Activated CD4-positive, alpha-beta T cell treated with anti-CD3 and anti-CD28 coated beads for 36 hours (primary cell): ENCODE measurements around the gene ARL5B. TPM values are rescaled to one million over a fixed set of nuclear protein-coding genes. Genes with fewer than 3 reads are reported as not detected.
"Not testable (repeated sequence)": the region's sequence is repeated elsewhere in the genome, so short reads cannot be mapped to it uniquely, and the experiment has no call there.

ENCODE experiments used
- ATAC-seq: fragments of 200-7000 bp; cut with Tn5 transposase; one replicate; pipeline ENCODE4 v1.10.0; 2021; ENCODE audit warnings: mild to moderate bottlenecking, moderate library complexity
- CTCF ChIA-PET: fragments of 350-600 bp; sonication (Branson Sonifier 250); formaldehyde crosslinking; loops from one replicate; lab custom pipeline; 2021; ENCODE audit warnings: antibody characterized with exemption; lab: Charles Lee
- POLR2A ChIA-PET: fragments of 350-600 bp; sonication (Branson Sonifier 250); formaldehyde crosslinking; loops from one replicate; lab custom pipeline; 2021; ENCODE audit warnings: antibody characterized with exemption, inconsistent platforms; lab: Charles Lee
- DNase-seq: peaks from one replicate; pipeline ENCODE4 v3.0.0-alpha.2; 2020
- H3K27ac Mint-ChIP-seq: one replicate; pipeline ENCODE4 v1.8.0; 2021; ENCODE audit warnings: mixed read lengths
- H3K27me3 Mint-ChIP-seq: one replicate; pipeline ENCODE4 v1.8.0; 2021; ENCODE audit warnings: mixed read lengths
- H3K36me3 Mint-ChIP-seq: one replicate; pipeline ENCODE4 v1.8.0; 2021; ENCODE audit warnings: low read depth, mixed read lengths
- H3K4me1 Mint-ChIP-seq: one replicate; pipeline ENCODE4 v1.8.0; 2021; ENCODE audit warnings: mixed read lengths
- H3K4me3 Mint-ChIP-seq: one replicate; pipeline ENCODE4 v1.8.0; 2021; ENCODE audit warnings: mild to moderate bottlenecking, moderate library complexity, mixed read lengths
- H3K9me3 Mint-ChIP-seq: one replicate; pipeline ENCODE4 v1.8.0; 2021; ENCODE audit warnings: low read depth, mixed read lengths
- intact Hi-C, 2 experiments: fragments of 100-400 bp; cut with DNase I in 1 of 2; cut with micrococcal nuclease in 1 of 2; formaldehyde crosslinking; loops; one replicate each; pipeline versions ENCODE4 v1.14.2 to v1.15.1; 2022 to 2024; cut with DNase I, micrococcal nuclease
- total RNA-seq, 2 experiments: library from RNA; stranded (reverse); gene quantifications; one replicate each; pipeline ENCODE4 v1.2.3, GENCODE V29; 2021

ARL5B gene
- total RNA-seq: 10 to 100 TPM; 11.3 to 12.0 TPM

DNA sequence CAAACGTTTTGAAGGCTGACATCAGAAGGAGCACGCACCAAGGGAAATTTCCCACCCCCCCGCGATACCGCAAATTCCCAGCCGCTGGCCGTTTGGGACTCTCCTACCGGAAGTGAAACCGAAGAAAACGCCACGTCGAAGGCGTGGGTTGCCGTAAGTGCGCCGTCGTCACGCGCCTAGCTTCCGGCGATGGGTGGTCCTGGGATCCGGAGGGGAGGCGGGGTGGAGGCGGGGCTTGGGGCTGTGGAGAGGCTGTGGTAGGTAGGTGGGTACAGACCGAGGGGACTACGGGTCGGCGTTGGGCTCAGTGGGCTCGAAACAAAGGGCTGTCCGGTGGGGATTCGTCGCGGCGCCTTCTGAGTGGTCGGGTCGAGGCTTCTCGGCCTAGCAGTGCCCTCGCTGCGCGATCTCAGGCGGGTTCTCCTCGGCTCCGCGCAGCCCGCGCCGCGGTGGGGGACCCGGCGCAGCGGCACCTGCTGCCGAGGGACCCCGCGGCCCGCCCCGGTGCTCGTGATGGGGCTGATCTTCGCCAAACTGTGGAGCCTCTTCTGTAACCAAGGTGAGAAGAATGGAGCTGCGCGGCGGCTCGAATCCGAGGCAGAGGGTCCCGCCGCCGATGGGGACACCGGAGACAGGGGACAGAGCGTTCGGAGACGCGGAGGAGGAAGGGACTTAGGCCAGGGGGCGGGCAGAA lies at the start of gene ARL5B:
ARL5B (plus strand) TSS at position 307 of the 694 bp plus-strand sequence; CDS start at position 514, 207 bp downstream.
- CTCF ChIA-PET: interaction anchor here (0.6 to 1.5 kb wide), 2 partner anchors 10 to 83 kb away, joined by 3 to 8 read pairs; no protein-coding TSS in a partner anchor
- H3K27ac Mint-ChIP-seq: peak within 1 kb of the TSS; percentile 98
- no peaks in the 10 kb centered on the region for H3K27me3 Mint-ChIP-seq

GRCh38 chr10:18610517-18610916 lies 48.7 kb upstream of the ARL5B start:
- ChIA-PET CTCF (interaction anchor here (0.5 kb wide), 1 partner anchor 1593 kb away, joined by 4 read pairs; no protein-coding TSS in a partner anchor), POLR2A (no interaction called here)
- Mint-ChIP-seq H3K36me3 (peaks cover 41% of the 10 kb centered on the region), H3K9me3 (no peaks in the 10 kb centered on the region), H3K27ac (no peak overlapping the region), H3K27me3 (no peaks in the 10 kb centered on the region), H3K4me1 (peaks cover 2% of the 10 kb centered on the region), H3K4me3 (no peak overlapping the region)
- intact Hi-C loops: no loop called here
- DNase-seq (no peak), ATAC-seq (no peak)

More for the DNA sequence above, at the start of gene ARL5B:
- peak; percentile 95 for ATAC-seq
- H3K36me3 Mint-ChIP-seq: peaks cover 22% of the 10 kb centered on the region
- intact Hi-C loops: loop anchor here (1.0 to 10.0 kb wide), 4 partner anchors 8 to 1842 kb away; partner anchors contain the start of genes NSUN6 (in 2 of the 2), RSU1 (in 1 of the 2), STAM (in 1 of the 2) and TRDMT1 (in 1 of the 2)
- POLR2A ChIA-PET: no interaction called here
- H3K9me3 Mint-ChIP-seq: no peaks in the 10 kb centered on the region
- peak within 1 kb of the TSS; percentile 99 for H3K4me3 Mint-ChIP-seq
- peak; percentile 98 for DNase-seq
- peaks cover 39% of the 10 kb centered on the region for H3K4me1 Mint-ChIP-seq

GRCh38 chr10:18611168-18611567 lies 48.1 kb upstream of the ARL5B start:
- ChIA-PET CTCF (no interaction called here), POLR2A (no interaction called here)
- intact Hi-C loops: no loop called here
- DNase-seq: no peak
- H3K36me3 Mint-ChIP-seq: peaks cover 38% of the 10 kb centered on the region
- H3K9me3 Mint-ChIP-seq: no peaks in the 10 kb centered on the region
- no peak for ATAC-seq
- H3K27me3 Mint-ChIP-seq: no peaks in the 10 kb centered on the region
- H3K4me3 Mint-ChIP-seq: no peak overlapping the region
- H3K27ac Mint-ChIP-seq: no peak overlapping the region
- peaks cover 2% of the 10 kb centered on the region for H3K4me1 Mint-ChIP-seq

GRCh38 chr10:18615618-18616017 lies 43.6 kb upstream of the ARL5B start:
- ATAC-seq (no peak), DNase-seq (no peak)
- no peak overlapping the region for H3K4me3 Mint-ChIP-seq
- ChIA-PET POLR2A (no interaction called here), CTCF (no interaction called here)
- H3K27ac Mint-ChIP-seq: no peak overlapping the region
- no peaks in the 10 kb centered on the region for H3K27me3 Mint-ChIP-seq
- H3K36me3 Mint-ChIP-seq: peaks cover 41% of the 10 kb centered on the region
- no peaks in the 10 kb centered on the region for H3K4me1 Mint-ChIP-seq
- no peaks in the 10 kb centered on the region for H3K9me3 Mint-ChIP-seq
- intact Hi-C loops: no loop called here

DNA sequence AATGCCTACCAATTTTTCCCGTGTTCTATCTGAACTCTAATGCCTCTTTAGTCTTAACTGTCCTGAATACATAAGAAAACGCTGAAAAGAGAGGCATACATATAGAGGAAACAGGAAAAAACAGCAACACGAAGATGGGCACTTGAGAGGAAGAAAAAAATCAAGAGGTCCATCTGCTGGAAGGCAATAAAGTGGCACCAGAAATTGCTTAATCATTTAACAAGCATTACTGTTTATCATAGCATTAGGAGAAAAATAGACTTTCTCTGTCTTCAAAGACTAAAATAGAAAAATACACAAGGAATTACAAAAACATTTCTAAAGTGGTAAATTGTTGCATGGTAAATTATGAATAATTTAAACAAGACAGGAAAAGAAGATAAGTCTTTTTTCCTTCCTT lies 42.9 kb upstream of the ARL5B start:
- DNase-seq: no peak
- POLR2A ChIA-PET: no interaction called here
- ATAC-seq: no peak
- CTCF ChIA-PET: no interaction called here
- Mint-ChIP-seq H3K36me3 (peaks cover 45% of the 10 kb centered on the region), H3K9me3 (no peaks in the 10 kb centered on the region), H3K27me3 (no peaks in the 10 kb centered on the region), H3K27ac (no peak overlapping the region), H3K4me1 (no peaks in the 10 kb centered on the region), H3K4me3 (no peak overlapping the region)
- intact Hi-C loops: no loop called here

DNA sequence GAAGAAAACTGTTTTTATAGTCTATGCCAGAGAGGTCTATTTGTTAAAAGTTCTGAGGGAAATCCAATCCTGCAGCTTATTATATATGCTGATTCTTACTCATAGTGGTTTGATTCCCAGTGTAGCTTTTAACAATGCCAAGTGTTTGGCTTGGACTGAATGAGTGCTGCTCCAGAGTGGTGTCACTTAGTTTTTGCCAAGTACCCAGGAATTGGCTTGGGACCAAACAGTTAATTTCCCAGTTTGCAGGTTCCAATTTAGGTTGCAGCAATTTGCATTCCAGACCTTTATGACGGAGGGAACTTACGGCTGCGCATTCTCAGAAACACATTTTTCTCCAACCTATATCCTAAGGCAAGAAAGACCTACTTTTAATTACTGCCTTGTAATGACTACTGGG lies 40.2 kb upstream of the ARL5B start:
- intact Hi-C loops: no loop called here
- Mint-ChIP-seq H3K4me3 (no peak overlapping the region), H3K27me3 (no peaks in the 10 kb centered on the region), H3K27ac (no peak overlapping the region), H3K4me1 (no peaks in the 10 kb centered on the region), H3K9me3 (no peaks in the 10 kb centered on the region), H3K36me3 (peaks cover 44% of the 10 kb centered on the region)
- ChIA-PET CTCF (interaction anchor here (1.6 kb wide), 1 partner anchor 25 kb away, joined by 3 read pairs; no protein-coding TSS in a partner anchor), POLR2A (no interaction called here)
- DNase-seq (no peak), ATAC-seq (no peak)

DNA sequence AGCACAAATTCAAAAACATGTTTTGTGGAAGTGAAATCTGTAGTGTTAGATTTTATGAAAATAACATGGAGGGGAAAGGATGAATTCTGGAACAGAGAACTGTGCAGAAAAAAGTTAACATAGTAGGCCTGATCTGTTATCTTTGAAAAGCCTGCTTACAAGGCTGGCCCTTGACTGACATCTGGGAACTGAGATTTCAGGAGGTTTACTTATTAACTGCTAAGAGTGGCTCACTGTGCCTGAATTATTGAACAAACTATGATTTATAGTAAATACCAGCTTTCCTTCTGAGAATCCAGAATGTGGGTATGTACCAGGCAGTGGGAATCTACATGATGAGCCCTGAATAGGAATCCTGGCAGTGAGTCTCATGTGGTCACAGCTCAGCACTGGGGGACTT lies 38.4 kb upstream of the ARL5B start:
- Mint-ChIP-seq H3K4me1 (no peaks in the 10 kb centered on the region), H3K27me3 (no peaks in the 10 kb centered on the region), H3K9me3 (no peaks in the 10 kb centered on the region), H3K27ac (no peak overlapping the region), H3K4me3 (no peak overlapping the region), H3K36me3 (peaks cover 44% of the 10 kb centered on the region)
- DNase-seq (no peak), ATAC-seq (no peak)
- ChIA-PET POLR2A (no interaction called here), CTCF (interaction anchor here (0.6 kb wide), 1 partner anchor 495 kb away, joined by 5 read pairs; no protein-coding TSS in a partner anchor)
- intact Hi-C loops: no loop called here

- DNase-seq, H3K4me3 Mint-ChIP-seq, H3K27ac Mint-ChIP-seq, intact Hi-C loops, H3K4me1 Mint-ChIP-seq, H3K9me3 Mint-ChIP-seq, H3K27me3 Mint-ChIP-seq, ATAC-seq, CTCF ChIA-PET: not testable (repeated sequence)
- POLR2A ChIA-PET: interaction anchor here (0.6 kb wide), 1 partner anchor 48 kb away, joined by 3 read pairs; no protein-coding TSS in a partner anchor
- peaks cover 42% of the 10 kb centered on the region for H3K36me3 Mint-ChIP-seq
These were observed 35.6 kb upstream of the ARL5B start for GRCh38 chr10:18623671-18624070.

DNA sequence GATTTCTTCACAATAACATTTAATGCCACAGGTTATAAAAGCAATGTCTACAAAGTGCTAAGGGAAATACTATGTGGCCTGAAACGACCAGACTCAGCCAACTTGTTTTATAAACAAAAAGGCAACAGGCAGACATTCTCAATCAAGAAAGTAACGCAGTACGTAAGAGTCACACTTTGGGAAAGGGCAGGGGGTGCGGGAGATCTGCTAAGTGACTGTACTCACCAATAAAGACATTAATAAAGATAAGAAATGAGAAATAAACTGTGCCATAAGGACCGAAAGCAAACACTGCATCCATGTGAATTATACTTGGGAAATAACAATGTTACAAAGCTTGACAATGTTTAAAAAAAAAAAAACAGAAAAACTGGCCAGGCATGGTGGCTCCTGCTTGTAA lies 33.3 kb upstream of the ARL5B start:
- ChIA-PET POLR2A (no interaction called here), CTCF (interaction anchor here (0.6 to 2.3 kb wide), 2 partner anchors 9 to 23 kb away, joined by 4 to 5 read pairs; no protein-coding TSS in a partner anchor)
- Mint-ChIP-seq H3K27me3 (no peaks in the 10 kb centered on the region), H3K27ac (no peak overlapping the region), H3K4me1 (peaks cover 12% of the 10 kb centered on the region), H3K9me3 (no peaks in the 10 kb centered on the region), H3K4me3 (no peak overlapping the region), H3K36me3 (peaks cover 38% of the 10 kb centered on the region)
- intact Hi-C loops: no loop called here
- no peak for DNase-seq
- no peak for ATAC-seq

DNA sequence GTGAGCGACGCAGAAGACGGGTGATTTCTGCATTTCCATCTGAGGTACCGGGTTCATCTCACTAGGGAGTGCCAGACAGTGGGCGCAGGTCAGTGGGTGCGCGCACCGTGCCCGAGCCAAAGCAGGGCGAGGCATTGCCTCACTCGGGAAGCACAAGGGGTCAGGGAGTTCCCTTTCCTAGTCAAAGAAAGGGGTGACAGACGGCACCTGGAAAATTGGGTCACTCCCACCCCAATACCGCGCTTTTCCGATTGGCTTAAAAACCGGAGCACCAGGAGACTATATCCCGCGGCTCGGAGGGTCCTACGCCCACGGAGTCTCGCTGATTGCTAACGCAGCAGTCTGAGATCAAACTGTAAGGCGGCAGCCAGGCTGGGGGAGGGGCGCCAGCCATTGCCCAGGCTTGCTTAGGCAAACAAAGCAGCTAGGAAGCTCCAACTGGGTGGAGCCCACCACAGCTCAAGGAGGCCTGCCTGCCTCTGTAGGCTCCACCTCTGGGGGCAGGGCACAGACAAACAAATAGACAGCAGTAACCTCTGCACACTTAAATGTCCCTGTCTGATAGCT lies 31.7 kb upstream of the ARL5B start:
- H3K9me3 Mint-ChIP-seq, POLR2A ChIA-PET, ATAC-seq, H3K27me3 Mint-ChIP-seq: not testable (repeated sequence)
- Mint-ChIP-seq H3K4me3 (peak overlapping the region; percentile 73), H3K27ac (peak overlapping the region; percentile 69), H3K36me3 (peaks cover 27% of the 10 kb centered on the region), H3K4me1 (peaks cover 12% of the 10 kb centered on the region)
- intact Hi-C loops: loop anchor here (1.0 kb wide), 1 partner anchor 24 kb away; the partner anchor contains the start of gene NSUN6 (in 2 of the 2)
- peak; percentile 82 for DNase-seq
- CTCF ChIA-PET: interaction anchor here (2.3 kb wide), 1 partner anchor 21 kb away, joined by 5 read pairs; no protein-coding TSS in a partner anchor

DNA sequence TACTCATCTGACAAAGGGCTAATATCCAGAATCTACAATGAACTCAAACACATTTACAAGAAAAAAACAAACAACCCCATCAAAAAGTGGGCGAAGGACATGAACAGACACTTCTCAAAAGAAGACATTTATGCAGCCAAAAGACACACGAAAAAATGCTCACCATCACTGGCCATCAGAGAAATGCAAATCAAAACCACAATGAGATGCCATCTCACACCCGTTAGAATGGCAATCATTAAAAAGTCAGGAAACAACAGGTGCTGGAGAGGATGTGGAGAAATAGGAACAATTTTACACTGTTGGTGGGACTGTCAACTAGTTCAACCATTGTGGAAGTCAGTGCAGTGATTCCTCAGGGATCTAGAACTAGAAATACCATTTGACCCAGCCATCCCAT lies 26.7 kb upstream of the ARL5B start:
- H3K4me1 Mint-ChIP-seq, DNase-seq, intact Hi-C loops, ATAC-seq, H3K4me3 Mint-ChIP-seq, CTCF ChIA-PET, POLR2A ChIA-PET, H3K27ac Mint-ChIP-seq, H3K9me3 Mint-ChIP-seq, H3K27me3 Mint-ChIP-seq: not testable (repeated sequence)
- H3K36me3 Mint-ChIP-seq: peaks cover 18% of the 10 kb centered on the region
